Adipocyte (in vitro differentiated cells): ENCODE results near the gene FKBP1A.

Experiments
- DNase-seq: peaks from one replicate; pipeline ENCODE4 v3.0.0-alpha.2; 2015; ENCODE audit warnings: low read depth
- H3K27me3 ChIP-seq: replicated peaks from 2 replicates; pipeline ENCODE4 v1.7.0; 2013; ENCODE audit warnings: mild to moderate bottlenecking, low read length, moderate library complexity; ENCODE audit not compliant: control insufficient read depth, insufficient read depth
- H3K36me3 ChIP-seq: 2 replicates; pipeline ENCODE4 v1.7.0; 2013; ENCODE audit warnings: low read length, mild to moderate bottlenecking, moderate library complexity; ENCODE audit not compliant: control insufficient read depth, insufficient read depth, severe bottlenecking
- H3K4me1 ChIP-seq: 2 replicates; pipeline ENCODE4 v1.7.0; 2013; ENCODE audit warnings: mild to moderate bottlenecking, low read length, moderate library complexity; ENCODE audit not compliant: control insufficient read depth, insufficient read depth
- H3K4me3 ChIP-seq: 2 replicates; pipeline ENCODE4 v1.7.0; 2013; ENCODE audit warnings: mild to moderate bottlenecking, low read length, moderate library complexity
- H3K9ac ChIP-seq: 2 replicates; pipeline ENCODE4 v1.7.0; 2013; ENCODE audit warnings: mild to moderate bottlenecking, low read length, moderate library complexity
- H3K9me3 ChIP-seq: 2 replicates; pipeline ENCODE4 v1.7.0; 2013; ENCODE audit warnings: mild to moderate bottlenecking, low read length, moderate library complexity; ENCODE audit not compliant: control insufficient read depth

FKBP1A gene

DNA sequence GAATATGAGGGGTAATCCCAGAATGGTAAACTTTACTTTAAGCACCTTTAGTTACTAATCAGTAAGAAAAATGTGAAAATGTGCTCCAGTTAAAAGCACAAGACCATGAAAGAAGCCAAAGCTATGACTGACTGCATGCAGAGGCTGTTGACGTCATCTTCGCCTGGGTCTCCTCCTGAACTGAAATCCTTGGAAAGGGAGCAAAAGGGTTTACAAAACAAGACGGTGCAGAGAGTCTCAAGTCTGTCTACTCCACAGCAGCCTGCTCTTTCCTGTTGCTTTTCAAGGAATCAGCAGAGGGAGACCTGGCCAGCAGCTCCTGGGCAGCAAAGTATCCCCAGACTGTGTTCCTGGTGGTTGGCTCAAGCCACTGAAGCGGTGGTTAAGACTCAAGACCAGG lies 10.2 kb downstream of the FKBP1A start:
- Histone ChIP-seq H3K9me3 (no peaks in the 10 kb centered on the region), H3K27me3 (no peaks in the 10 kb centered on the region), H3K4me3 (peak overlapping the region; percentile 40), H3K4me1 (peaks cover 44% of the 10 kb centered on the region), H3K36me3 (peaks cover 13% of the 10 kb centered on the region), H3K9ac (peak overlapping the region; percentile 2)
- no peak for DNase-seq

DNA sequence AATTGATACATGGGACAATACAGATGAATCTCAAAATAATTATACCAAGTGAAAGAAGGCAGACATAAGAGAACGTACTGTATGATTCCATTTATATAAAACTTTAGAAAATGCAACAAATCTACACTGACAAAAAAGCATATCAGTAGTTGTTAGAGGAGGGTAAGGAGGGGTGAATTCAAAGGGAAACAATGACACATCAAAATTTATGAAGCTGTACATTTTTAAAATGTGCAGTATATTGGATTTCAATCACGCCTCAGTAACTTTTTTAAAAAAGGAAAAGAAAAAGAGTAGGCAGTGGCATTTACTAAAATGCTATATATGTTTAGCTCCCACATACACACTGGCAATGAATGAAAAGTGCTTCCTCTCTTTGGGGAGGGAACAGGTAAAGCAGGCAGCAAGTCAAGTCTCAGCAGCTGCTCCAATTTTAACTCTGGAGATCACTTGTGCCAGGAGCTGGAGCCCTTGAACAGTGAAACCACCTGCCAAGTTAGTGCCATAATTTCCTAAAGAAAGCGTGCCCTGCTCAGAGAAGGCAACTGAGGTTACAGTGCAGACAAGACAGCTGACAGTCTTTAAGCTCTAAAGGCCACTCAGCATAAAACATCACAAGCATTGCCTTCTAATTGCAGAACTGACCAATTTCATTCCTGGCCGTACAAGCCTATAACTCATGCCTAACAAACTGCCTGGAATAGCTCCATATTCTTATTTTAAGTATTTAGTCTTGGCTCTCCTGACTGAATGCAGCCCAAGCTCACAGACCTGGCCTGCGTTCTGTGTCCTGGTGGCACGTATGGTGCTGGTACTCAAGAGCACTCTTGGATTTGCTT lies 10.9 kb downstream of the FKBP1A start:
- Histone ChIP-seq H3K9ac (peak overlapping the region; percentile 25), H3K27me3 (no peaks in the 10 kb centered on the region), H3K4me3 (peak overlapping the region; percentile 40), H3K36me3 (peaks cover 13% of the 10 kb centered on the region), H3K9me3 (no peaks in the 10 kb centered on the region), H3K4me1 (peaks cover 48% of the 10 kb centered on the region)
- DNase-seq = no peak

DNA sequence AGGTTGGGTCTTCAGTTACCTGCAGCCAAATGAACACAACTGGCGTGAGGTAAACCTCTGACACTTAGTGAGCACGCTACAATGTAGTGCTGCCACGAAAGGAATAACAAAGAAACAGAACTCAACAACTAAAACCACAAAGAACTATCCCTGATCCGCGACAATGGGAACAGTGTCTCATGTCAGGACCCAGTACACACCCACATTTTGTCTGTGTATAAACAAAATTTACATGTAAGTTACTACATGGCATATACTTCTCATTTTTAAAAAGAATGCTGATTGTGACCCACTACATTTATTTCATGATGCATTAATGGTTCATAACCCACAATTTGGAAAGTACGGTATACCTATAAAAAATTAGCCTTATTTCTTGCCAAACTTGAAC lies 14.1 kb downstream of the FKBP1A start:
- DNase-seq = no peak
- Histone ChIP-seq H3K9ac (no peak overlapping the region), H3K36me3 (peaks cover 13% of the 10 kb centered on the region), H3K9me3 (no peaks in the 10 kb centered on the region), H3K4me3 (no peak overlapping the region), H3K27me3 (no peaks in the 10 kb centered on the region), H3K4me1 (peaks cover 66% of the 10 kb centered on the region)

DNA sequence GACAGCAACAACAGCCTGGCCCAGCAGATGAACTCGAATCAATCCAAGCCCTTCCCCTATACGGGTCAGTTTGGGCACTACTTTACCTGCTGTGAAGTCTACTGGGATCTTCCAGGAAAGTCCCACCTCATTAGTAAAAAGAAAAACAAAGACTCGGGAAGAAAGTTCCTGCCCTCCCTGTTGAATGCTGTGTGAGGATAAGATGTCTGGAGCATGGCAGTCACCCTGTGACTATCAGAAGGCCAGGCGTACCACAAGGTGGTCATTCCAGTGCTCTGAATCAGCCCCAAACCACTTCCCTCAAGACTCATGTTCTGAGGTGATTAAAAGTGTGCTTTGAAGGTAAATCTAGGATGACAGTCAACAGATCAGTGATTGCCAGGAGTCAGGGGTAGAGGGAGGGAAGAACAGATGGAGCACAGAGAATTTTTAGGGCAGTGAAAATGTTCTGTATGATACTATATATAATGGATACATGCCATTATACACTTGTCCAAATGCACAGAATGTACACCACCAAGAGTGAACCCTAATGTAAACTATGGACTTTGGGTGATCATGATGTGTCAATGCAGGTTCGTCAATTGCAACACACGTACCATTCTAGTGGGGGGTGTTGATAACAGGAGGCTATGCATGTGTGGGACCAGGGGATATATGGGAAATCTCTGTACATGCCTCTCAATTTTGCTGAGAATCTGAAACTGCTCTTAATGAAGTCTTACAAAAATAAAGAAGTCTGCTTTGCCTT lies 14.7 kb downstream of the FKBP1A start:
- H3K4me1 ChIP-seq = peaks cover 63% of the 10 kb centered on the region
- peaks cover 18% of the 10 kb centered on the region for H3K36me3 ChIP-seq
- H3K4me3 ChIP-seq = no peak overlapping the region
- H3K9ac ChIP-seq = no peak overlapping the region
- no peaks in the 10 kb centered on the region for H3K27me3 ChIP-seq
- no peak for DNase-seq
- H3K9me3 ChIP-seq = no peaks in the 10 kb centered on the region

DNA sequence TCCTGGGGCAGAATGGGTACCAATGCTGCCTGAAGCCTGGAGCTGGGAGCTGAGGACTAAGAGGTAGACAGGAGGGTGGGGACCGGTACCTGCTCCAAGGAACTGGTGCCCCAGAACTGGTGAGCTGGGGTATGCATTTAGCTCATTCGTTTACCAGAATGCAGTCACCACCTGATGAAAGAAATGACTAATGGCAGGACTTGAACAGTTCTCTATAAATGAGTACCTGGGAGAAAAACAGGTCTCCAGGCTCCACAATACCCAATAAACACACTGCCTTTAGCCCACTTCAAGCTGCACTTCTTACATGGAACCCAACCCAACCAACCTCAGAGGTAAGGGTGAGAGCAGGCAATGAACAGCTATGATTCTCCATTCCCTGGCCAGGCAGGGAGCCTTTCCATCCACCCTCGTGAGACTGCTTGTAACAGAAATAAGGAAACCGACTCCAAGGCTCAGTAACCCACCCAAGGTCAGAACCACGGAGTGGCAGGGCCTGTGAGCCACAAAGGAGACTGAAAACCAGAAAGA lies 15.4 kb downstream of the FKBP1A start:
- no peaks in the 10 kb centered on the region for H3K9me3 ChIP-seq
- H3K4me3 ChIP-seq = no peak overlapping the region
- H3K4me1 ChIP-seq = peaks cover 56% of the 10 kb centered on the region
- H3K9ac ChIP-seq = no peak overlapping the region
- DNase-seq = no peak
- H3K36me3 ChIP-seq = peaks cover 20% of the 10 kb centered on the region
- no peaks in the 10 kb centered on the region for H3K27me3 ChIP-seq

DNA sequence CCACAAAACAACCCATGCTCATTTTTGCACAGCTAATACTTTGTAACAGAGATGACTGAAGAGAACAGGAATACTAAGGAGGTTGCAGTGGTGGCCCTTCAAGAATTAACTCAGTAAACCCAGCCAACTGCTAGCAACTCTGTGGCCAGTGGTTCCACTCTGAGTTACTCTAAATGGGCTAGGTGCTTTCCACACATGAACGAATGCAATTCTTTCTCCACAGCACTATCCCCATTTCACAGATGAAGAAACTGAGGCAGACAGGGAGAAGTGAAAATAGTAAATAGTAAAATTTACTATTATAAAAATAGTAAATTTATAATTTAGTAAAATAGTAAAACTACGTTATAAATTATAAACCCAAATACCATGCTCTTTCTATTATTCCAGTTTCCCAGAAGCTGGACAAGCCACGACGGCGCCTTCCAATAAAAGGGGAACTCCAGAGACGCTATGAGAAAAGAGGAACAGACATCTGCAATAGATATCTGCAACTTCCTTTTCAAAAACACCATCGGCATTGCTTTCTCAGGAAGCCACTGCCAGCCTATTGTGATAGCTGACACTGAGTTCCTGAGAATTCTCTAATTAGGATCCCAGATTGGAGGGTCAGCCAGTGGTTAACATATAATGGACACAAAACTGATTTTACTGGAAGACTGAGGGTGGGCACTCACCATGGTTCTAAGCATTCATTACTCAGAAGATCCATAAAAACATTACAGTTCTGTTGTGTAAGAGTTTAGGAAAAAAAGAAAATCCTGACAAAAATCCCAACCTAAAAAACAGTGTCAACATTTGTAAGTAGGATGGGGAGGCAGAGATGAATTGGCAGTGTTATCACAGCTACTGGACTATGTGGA lies 16.2 kb downstream of the FKBP1A start:
- H3K4me3 ChIP-seq = no peak overlapping the region
- H3K9me3 ChIP-seq = no peaks in the 10 kb centered on the region
- no peaks in the 10 kb centered on the region for H3K27me3 ChIP-seq
- peaks cover 50% of the 10 kb centered on the region for H3K4me1 ChIP-seq
- peaks cover 28% of the 10 kb centered on the region for H3K36me3 ChIP-seq
- H3K9ac ChIP-seq = no peak overlapping the region
- DNase-seq = no peak

DNA sequence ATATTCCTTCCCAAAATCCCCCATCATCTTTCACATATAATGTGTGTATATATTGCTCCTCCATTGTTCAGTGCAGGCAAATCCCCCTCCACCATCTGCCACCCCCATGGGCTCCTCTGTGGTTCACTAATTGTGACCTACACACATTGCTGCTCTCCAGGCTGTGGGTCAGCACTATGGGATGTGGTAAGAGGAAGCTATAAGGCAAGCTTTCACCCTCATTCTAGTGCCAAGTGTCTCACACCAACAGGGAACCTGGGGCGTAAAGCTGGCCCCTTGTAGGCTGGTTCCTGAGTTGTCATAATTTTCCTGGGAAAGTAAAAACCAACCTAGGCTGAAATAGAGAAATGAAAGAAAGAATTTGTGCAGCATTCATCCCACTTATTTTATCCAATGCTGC lies 16.8 kb downstream of the FKBP1A start:
- no peaks in the 10 kb centered on the region for H3K9me3 ChIP-seq
- no peak overlapping the region for H3K9ac ChIP-seq
- no peak overlapping the region for H3K4me3 ChIP-seq
- peaks cover 32% of the 10 kb centered on the region for H3K36me3 ChIP-seq
- H3K27me3 ChIP-seq = no peaks in the 10 kb centered on the region
- H3K4me1 ChIP-seq = peaks cover 50% of the 10 kb centered on the region
- no peak for DNase-seq

DNA sequence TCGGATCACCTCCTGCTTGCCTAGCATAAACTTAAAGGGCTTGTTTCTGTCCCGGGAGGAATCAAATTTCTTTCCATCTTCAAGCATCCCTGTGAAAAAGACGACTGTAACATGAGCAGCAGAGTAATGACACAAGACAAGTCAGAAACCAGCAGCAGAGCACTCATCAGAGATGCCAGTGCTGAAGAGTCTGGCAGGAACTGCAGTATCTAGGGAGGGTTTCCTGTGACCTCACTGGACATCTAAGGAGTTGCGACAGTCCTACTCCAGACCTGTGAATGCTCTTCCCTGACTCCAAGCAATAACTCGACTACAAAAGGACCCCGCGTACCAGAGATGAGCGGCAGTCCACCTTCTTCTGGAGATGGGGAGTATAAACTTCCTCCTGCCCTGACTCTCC lies 17.3 kb downstream of the FKBP1A start:
- DNase-seq = peak; percentile 73
- H3K9ac ChIP-seq = no peak overlapping the region
- H3K9me3 ChIP-seq = no peaks in the 10 kb centered on the region
- H3K4me1 ChIP-seq = peaks cover 53% of the 10 kb centered on the region
- no peak overlapping the region for H3K4me3 ChIP-seq
- no peaks in the 10 kb centered on the region for H3K27me3 ChIP-seq
- H3K36me3 ChIP-seq = peaks cover 32% of the 10 kb centered on the region

DNA sequence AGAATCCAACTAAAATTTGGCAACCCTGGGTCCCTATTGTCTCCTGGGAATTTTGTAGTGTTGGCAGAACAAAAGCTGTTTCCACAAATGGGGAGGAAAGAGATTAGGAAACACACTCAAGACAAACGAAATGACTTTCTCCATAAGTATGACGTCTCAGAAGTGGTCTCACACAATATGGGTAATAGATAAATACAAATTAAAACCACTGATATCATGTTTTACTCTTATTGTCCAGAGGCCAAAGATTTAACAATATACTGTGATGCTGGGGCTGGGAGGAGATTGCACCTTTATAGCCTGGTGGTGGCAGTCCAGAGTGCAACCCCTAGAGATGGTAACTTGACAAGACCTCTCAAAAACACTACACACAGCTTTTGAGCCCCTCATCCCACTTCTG lies 18.6 kb downstream of the FKBP1A start:
- H3K4me1 ChIP-seq = peaks cover 63% of the 10 kb centered on the region
- no peak overlapping the region for H3K4me3 ChIP-seq
- H3K27me3 ChIP-seq = no peaks in the 10 kb centered on the region
- H3K9ac ChIP-seq = no peak overlapping the region
- peaks cover 36% of the 10 kb centered on the region for H3K36me3 ChIP-seq
- DNase-seq = no peak
- no peaks in the 10 kb centered on the region for H3K9me3 ChIP-seq

DNA sequence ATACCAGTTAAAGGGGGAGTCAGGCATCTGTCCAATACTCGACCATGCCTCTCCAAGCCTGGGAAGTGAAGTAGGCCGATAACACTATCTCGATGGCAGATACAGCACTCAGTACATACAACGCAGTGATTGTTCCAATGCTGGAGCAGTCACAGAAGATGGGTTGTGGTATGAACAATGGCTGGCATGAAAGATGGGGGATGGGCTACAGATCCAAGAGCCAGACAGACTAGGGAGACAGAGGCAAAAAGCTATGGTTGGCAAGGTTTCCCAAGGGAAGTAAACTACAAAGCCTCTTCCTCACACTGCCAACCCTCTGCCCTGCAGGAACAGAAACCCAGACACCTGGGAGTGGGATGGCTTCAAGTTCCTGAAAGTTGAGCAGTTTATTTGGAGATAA lies 19.2 kb downstream of the FKBP1A start:
- H3K27me3 ChIP-seq = no peaks in the 10 kb centered on the region
- no peak overlapping the region for H3K4me3 ChIP-seq
- H3K9ac ChIP-seq = no peak overlapping the region
- peaks cover 38% of the 10 kb centered on the region for H3K36me3 ChIP-seq
- no peaks in the 10 kb centered on the region for H3K9me3 ChIP-seq
- H3K4me1 ChIP-seq = peaks cover 68% of the 10 kb centered on the region
- DNase-seq = no peak

DNA sequence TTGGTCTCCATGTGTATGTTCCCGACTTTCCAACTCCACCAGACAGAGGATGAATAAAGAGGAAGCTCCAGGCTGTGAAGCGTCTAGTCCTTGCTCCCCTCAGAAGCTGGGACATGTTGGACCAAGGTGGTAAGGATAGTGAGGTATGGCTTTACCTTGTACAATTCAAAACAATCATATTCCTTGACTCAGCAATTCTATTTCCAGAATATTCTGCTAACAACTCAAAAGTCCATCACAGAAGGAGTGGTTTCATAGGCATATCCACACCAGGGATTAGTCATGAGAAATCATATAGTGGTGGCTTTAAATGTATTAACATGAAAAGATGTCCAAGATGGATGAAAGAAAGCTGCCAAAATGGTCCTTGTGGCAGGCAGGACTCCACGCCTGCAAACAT lies 19.8 kb downstream of the FKBP1A start:
- Histone ChIP-seq H3K4me1 (peaks cover 74% of the 10 kb centered on the region), H3K9me3 (no peaks in the 10 kb centered on the region), H3K4me3 (no peak overlapping the region), H3K9ac (no peak overlapping the region), H3K27me3 (no peaks in the 10 kb centered on the region), H3K36me3 (peaks cover 44% of the 10 kb centered on the region)
- DNase-seq = no peak
